ENCODE measurements around the gene FSTL4.

Gene FSTL4

GRCh38 chr5:133299728-133300127 lies 312.6 kb downstream of the FSTL4 start:
- H3K27me3 ChIP-seq (replicated peaks in 2 of 5; ENCODE audit: control insufficient read depth in 4 of 5, insufficient read depth in 5 of 5, low read length in 4 of 5) = peaks cover 0 to 6% (median 0%) of the 10 kb centered on the region in 5 experiments
- no peaks in the 10 kb centered on the region for H3K4me1 ChIP-seq (ENCODE audit: control extremely low read depth in 1 of 4, control insufficient read depth in 4 of 4, insufficient read depth in 4 of 4, low read length in 3 of 4)
- ChIA-PET CTCF (interaction anchor here (1.2 to 1.3 kb wide), 2 partner anchors 10 to 186 kb away, joined by 3 to 4 read pairs; no protein-coding TSS in a partner anchor), POLR2A (no interaction called here)
- WGBS (ENCODE audit: insufficient coverage) = 96% methylated on average over 3 of the region's 3 CpGs
- no peak for DNase-seq
- H3K9me3 ChIP-seq (ENCODE audit: control extremely low read depth in 1 of 5, control insufficient read depth in 4 of 5, insufficient read depth in 2 of 5, low read depth in 1 of 5, low read length in 4 of 5) = no peaks in the 10 kb centered on the region
- no peak overlapping the region for H3K4me3 ChIP-seq (ENCODE audit: control insufficient read depth in 1 of 7, extremely low read depth in 1 of 7, insufficient read depth in 4 of 7, low read depth in 2 of 7, low read length in 6 of 7)
- no peaks in the 10 kb centered on the region for H3K36me3 ChIP-seq (ENCODE audit: control insufficient read depth in 4 of 4, insufficient read depth in 4 of 4, low read length in 3 of 4)
- H3K27ac ChIP-seq (ENCODE audit: insufficient read depth in 1 of 2, low read depth in 1 of 2, low read length in 2 of 2, poor library complexity in 1 of 2, severe bottlenecking in 2 of 2) = no peak overlapping the region

GRCh38 chr5:133299021-133299420 lies 313.3 kb downstream of the FSTL4 start:
- 100% methylated on average over 1 of the region's 1 CpG for WGBS (ENCODE audit: insufficient coverage)
- no peak for DNase-seq
- Histone ChIP-seq H3K4me1 (ENCODE audit: control extremely low read depth in 1 of 4, control insufficient read depth in 4 of 4, insufficient read depth in 4 of 4, low read length in 3 of 4) (no peaks in the 10 kb centered on the region), H3K36me3 (ENCODE audit: control insufficient read depth in 4 of 4, insufficient read depth in 4 of 4, low read length in 3 of 4) (no peaks in the 10 kb centered on the region), H3K27ac (ENCODE audit: insufficient read depth in 1 of 2, low read depth in 1 of 2, low read length in 2 of 2, poor library complexity in 1 of 2, severe bottlenecking in 2 of 2) (no peak overlapping the region), H3K4me3 (ENCODE audit: control insufficient read depth in 1 of 7, extremely low read depth in 1 of 7, insufficient read depth in 4 of 7, low read depth in 2 of 7, low read length in 6 of 7) (no peak overlapping the region), H3K9me3 (ENCODE audit: control extremely low read depth in 1 of 5, control insufficient read depth in 4 of 5, insufficient read depth in 2 of 5, low read depth in 1 of 5, low read length in 4 of 5) (no peaks in the 10 kb centered on the region), H3K27me3 (replicated peaks in 2 of 5; ENCODE audit: control insufficient read depth in 4 of 5, insufficient read depth in 5 of 5, low read length in 4 of 5) (peaks cover 0 to 6% (median 0%) of the 10 kb centered on the region in 5 experiments)
- CTCF ChIA-PET = interaction anchor here (1.3 to 1.4 kb wide), 2 partner anchors 37 to 185 kb away, joined by 3 read pairs; no protein-coding TSS in a partner anchor
- POLR2A ChIA-PET = interaction anchor here (0.6 kb wide), 1 partner anchor 111 kb away, joined by 3 read pairs; no protein-coding TSS in a partner anchor

- Histone ChIP-seq H3K27ac (ENCODE audit: insufficient read depth in 1 of 2, low read depth in 1 of 2, low read length in 2 of 2, poor library complexity in 1 of 2, severe bottlenecking in 2 of 2) (no peak overlapping the region), H3K36me3 (ENCODE audit: control insufficient read depth in 4 of 4, insufficient read depth in 4 of 4, low read length in 3 of 4) (no peaks in the 10 kb centered on the region), H3K9me3 (ENCODE audit: control extremely low read depth in 1 of 5, control insufficient read depth in 4 of 5, insufficient read depth in 2 of 5, low read depth in 1 of 5, low read length in 4 of 5) (no peaks in the 10 kb centered on the region), H3K27me3 (replicated peaks in 2 of 5; ENCODE audit: control insufficient read depth in 4 of 5, insufficient read depth in 5 of 5, low read length in 4 of 5) (peaks cover 0 to 6% (median 0%) of the 10 kb centered on the region in 5 experiments), H3K4me1 (ENCODE audit: control extremely low read depth in 1 of 4, control insufficient read depth in 4 of 4, insufficient read depth in 4 of 4, low read length in 3 of 4) (no peaks in the 10 kb centered on the region), H3K4me3 (ENCODE audit: control insufficient read depth in 1 of 7, extremely low read depth in 1 of 7, insufficient read depth in 4 of 7, low read depth in 2 of 7, low read length in 6 of 7) (no peak overlapping the region)
- ChIA-PET POLR2A (interaction anchor here (0.6 kb wide), 1 partner anchor 111 kb away, joined by 3 read pairs; no protein-coding TSS in a partner anchor), CTCF (interaction anchor here (1.4 kb wide), 1 partner anchor 36 kb away, joined by 3 read pairs; no protein-coding TSS in a partner anchor)
- no peak for DNase-seq
- 88% methylated on average over 4 of the region's 4 CpGs for WGBS (ENCODE audit: insufficient coverage)
These were observed 313.9 kb downstream of the FSTL4 start for GRCh38 chr5:133298447-133298846.

GRCh38 chr5:133297293-133297692 lies 315.0 kb downstream of the FSTL4 start:
- H3K4me1 ChIP-seq (ENCODE audit: control extremely low read depth in 1 of 4, control insufficient read depth in 4 of 4, insufficient read depth in 4 of 4, low read length in 3 of 4) = no peaks in the 10 kb centered on the region
- CTCF ChIA-PET = no interaction called here

GRCh38 chr5:133296624-133297023 lies 315.7 kb downstream of the FSTL4 start:
- no peak for DNase-seq
- H3K27ac ChIP-seq (ENCODE audit: insufficient read depth in 1 of 2, low read depth in 1 of 2, low read length in 2 of 2, poor library complexity in 1 of 2, severe bottlenecking in 2 of 2) = no peak overlapping the region
- peaks cover 0 to 8% (median 0%) of the 10 kb centered on the region in 5 experiments for H3K27me3 ChIP-seq (replicated peaks in 2 of 5; ENCODE audit: control insufficient read depth in 4 of 5, insufficient read depth in 5 of 5, low read length in 4 of 5)
- H3K9me3 ChIP-seq (ENCODE audit: control extremely low read depth in 1 of 5, control insufficient read depth in 4 of 5, insufficient read depth in 2 of 5, low read depth in 1 of 5, low read length in 4 of 5) = no peaks in the 10 kb centered on the region
- WGBS (ENCODE audit: insufficient coverage) = 97% methylated on average over 3 of the region's 5 CpGs
- H3K4me1 ChIP-seq (ENCODE audit: control extremely low read depth in 1 of 4, control insufficient read depth in 4 of 4, insufficient read depth in 4 of 4, low read length in 3 of 4) = no peaks in the 10 kb centered on the region
- no peak overlapping the region for H3K4me3 ChIP-seq (ENCODE audit: control insufficient read depth in 1 of 7, extremely low read depth in 1 of 7, insufficient read depth in 4 of 7, low read depth in 2 of 7, low read length in 6 of 7)
- ChIA-PET POLR2A (no interaction called here), CTCF (interaction anchor here (1.3 kb wide), 1 partner anchor 125 kb away, joined by 3 read pairs; no protein-coding TSS in a partner anchor)
- H3K36me3 ChIP-seq (ENCODE audit: control insufficient read depth in 4 of 4, insufficient read depth in 4 of 4, low read length in 3 of 4) = no peaks in the 10 kb centered on the region

More at GRCh38 chr5:133297293-133297692, 315.0 kb downstream of the FSTL4 start:
- Histone ChIP-seq H3K27ac (ENCODE audit: insufficient read depth in 1 of 2, low read depth in 1 of 2, low read length in 2 of 2, poor library complexity in 1 of 2, severe bottlenecking in 2 of 2) (no peak overlapping the region), H3K36me3 (ENCODE audit: control insufficient read depth in 4 of 4, insufficient read depth in 4 of 4, low read length in 3 of 4) (no peaks in the 10 kb centered on the region), H3K4me3 (ENCODE audit: control insufficient read depth in 1 of 7, extremely low read depth in 1 of 7, insufficient read depth in 4 of 7, low read depth in 2 of 7, low read length in 6 of 7) (no peak overlapping the region), H3K9me3 (ENCODE audit: control extremely low read depth in 1 of 5, control insufficient read depth in 4 of 5, insufficient read depth in 2 of 5, low read depth in 1 of 5, low read length in 4 of 5) (no peaks in the 10 kb centered on the region), H3K27me3 (replicated peaks in 2 of 5; ENCODE audit: control insufficient read depth in 4 of 5, insufficient read depth in 5 of 5, low read length in 4 of 5) (peaks cover 0 to 6% (median 0%) of the 10 kb centered on the region in 5 experiments)
- 97% methylated on average over 4 of the region's 5 CpGs for WGBS (ENCODE audit: insufficient coverage)
- POLR2A ChIA-PET = no interaction called here
- DNase-seq = no peak

GRCh38 chr5:133295520-133295919 lies 316.8 kb downstream of the FSTL4 start:
- Histone ChIP-seq H3K9me3 (ENCODE audit: control extremely low read depth in 1 of 5, control insufficient read depth in 4 of 5, insufficient read depth in 2 of 5, low read depth in 1 of 5, low read length in 4 of 5) (no peaks in the 10 kb centered on the region), H3K36me3 (ENCODE audit: control insufficient read depth in 4 of 4, insufficient read depth in 4 of 4, low read length in 3 of 4) (no peaks in the 10 kb centered on the region), H3K4me1 (ENCODE audit: control extremely low read depth in 1 of 4, control insufficient read depth in 4 of 4, insufficient read depth in 4 of 4, low read length in 3 of 4) (no peaks in the 10 kb centered on the region), H3K27ac (ENCODE audit: insufficient read depth in 1 of 2, low read depth in 1 of 2, low read length in 2 of 2, poor library complexity in 1 of 2, severe bottlenecking in 2 of 2) (no peak overlapping the region), H3K4me3 (ENCODE audit: control insufficient read depth in 1 of 7, extremely low read depth in 1 of 7, insufficient read depth in 4 of 7, low read depth in 2 of 7, low read length in 6 of 7) (no peak overlapping the region), H3K27me3 (replicated peaks in 2 of 5; ENCODE audit: control insufficient read depth in 4 of 5, insufficient read depth in 5 of 5, low read length in 4 of 5) (peaks cover 0 to 5% (median 0%) of the 10 kb centered on the region in 5 experiments)
- WGBS (ENCODE audit: insufficient coverage) = 94% methylated on average over 3 of the region's 3 CpGs
- no peak for DNase-seq
- CTCF ChIA-PET = no interaction called here
- POLR2A ChIA-PET = no interaction called here

- 53% methylated on average over 3 of the region's 3 CpGs for WGBS (ENCODE audit: insufficient coverage)
- CTCF ChIA-PET = no interaction called here
- H3K4me3 ChIP-seq (ENCODE audit: control insufficient read depth in 1 of 7, extremely low read depth in 1 of 7, insufficient read depth in 4 of 7, low read depth in 2 of 7, low read length in 6 of 7) = no peak overlapping the region
These were observed 318.0 kb downstream of the FSTL4 start for GRCh38 chr5:133294380-133294779.

More at GRCh38 chr5:133294380-133294779, 318.0 kb downstream of the FSTL4 start:
- Histone ChIP-seq H3K27me3 (replicated peaks in 2 of 5; ENCODE audit: control insufficient read depth in 4 of 5, insufficient read depth in 5 of 5, low read length in 4 of 5) (peaks cover 0 to 5% (median 0%) of the 10 kb centered on the region in 5 experiments), H3K4me1 (ENCODE audit: control extremely low read depth in 1 of 4, control insufficient read depth in 4 of 4, insufficient read depth in 4 of 4, low read length in 3 of 4) (no peaks in the 10 kb centered on the region), H3K36me3 (ENCODE audit: control insufficient read depth in 4 of 4, insufficient read depth in 4 of 4, low read length in 3 of 4) (no peaks in the 10 kb centered on the region), H3K27ac (ENCODE audit: insufficient read depth in 1 of 2, low read depth in 1 of 2, low read length in 2 of 2, poor library complexity in 1 of 2, severe bottlenecking in 2 of 2) (no peak overlapping the region), H3K9me3 (ENCODE audit: control extremely low read depth in 1 of 5, control insufficient read depth in 4 of 5, insufficient read depth in 2 of 5, low read depth in 1 of 5, low read length in 4 of 5) (no peaks in the 10 kb centered on the region)
- DNase-seq = no peak
- POLR2A ChIA-PET = no interaction called here

All from common myeloid progenitor, CD34-positive (primary cell).